PFSK-1 (cell line): ENCODE data around the gene GNAI3.

Experiments
- FOXP2 ChIP-seq: optimal IDR thresholded peaks from 2 replicates; pipeline ENCODE3; 2011; ENCODE audit warnings: borderline replicate concordance, control low read depth, inconsistent platforms; ENCODE audit not compliant: insufficient read depth; ENCODE audit errors: extremely low read length, extremely low read depth
- POLR2AphosphoS5 ChIP-seq: IDR thresholded peaks from 2 replicates; pipeline ENCODE4 v1.6.1; 2012; ENCODE audit warnings: low read depth, mild to moderate bottlenecking, control low read depth, low read length, moderate library complexity
- REST ChIP-seq, 2 experiments: IDR thresholded peaks; 2 replicates each; pipeline versions ENCODE4 v1.6.1 to v1.8.0; 2011 to 2012; ENCODE audit warnings: low read depth in 2 of 2, low read length in 2 of 2, control low read depth in 1 of 2, inconsistent platforms in 1 of 2, mild to moderate bottlenecking in 1 of 2, moderate library complexity in 1 of 2; ENCODE audit not compliant: insufficient read depth in 1 of 2
- SIN3A ChIP-seq: IDR thresholded peaks from 2 replicates; pipeline ENCODE4 v1.6.1; 2012; ENCODE audit warnings: mild to moderate bottlenecking, low read length, moderate library complexity, borderline replicate concordance; ENCODE audit not compliant: insufficient read depth
- TAF1 ChIP-seq: IDR thresholded peaks from 2 replicates; pipeline ENCODE4 v1.6.1; 2012; ENCODE audit warnings: low read length, control low read depth, borderline replicate concordance; ENCODE audit not compliant: insufficient read depth

DNA sequence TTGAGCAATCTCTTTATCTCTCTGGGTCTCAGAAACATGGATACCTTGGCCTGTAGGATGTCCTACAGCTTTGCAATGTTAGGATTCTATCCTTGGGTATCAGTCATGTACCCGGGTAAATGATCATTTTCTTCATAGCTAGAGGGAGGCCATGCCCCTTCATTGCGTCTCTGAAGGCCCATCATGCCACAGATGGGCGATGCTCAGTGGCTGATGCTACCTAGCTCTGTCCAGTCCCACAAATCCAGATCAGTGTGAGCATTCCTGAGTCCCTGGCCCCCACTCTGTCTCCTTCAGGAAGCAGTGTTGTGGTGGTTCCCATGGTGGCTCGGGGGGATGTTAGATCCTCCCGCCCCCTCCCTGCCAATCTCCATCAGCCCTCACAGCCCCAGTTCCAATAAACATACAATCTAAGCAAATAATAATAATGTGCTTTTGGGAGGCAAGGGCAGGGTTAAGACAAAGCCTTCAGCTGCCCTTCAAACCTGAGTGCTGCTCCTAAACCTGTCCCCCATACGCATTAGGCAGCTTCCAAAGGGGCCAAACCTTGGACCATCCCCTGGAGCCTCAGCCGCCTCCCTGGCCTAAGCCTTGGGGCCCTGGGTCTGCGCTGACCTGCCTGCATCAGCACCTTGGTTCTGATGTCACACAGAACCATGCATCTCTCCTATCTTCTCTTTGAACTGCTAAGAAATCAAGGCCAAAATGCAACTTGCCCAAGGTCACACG, 9.4 kb upstream of the GNAI3 start:
- TF ChIP-seq POLR2AphosphoS5 (no peak), TAF1 (no peak), REST (IDR thresholded peaks at IDR 0.05; ENCODE audit: insufficient read depth in 1 of 2, low read depth in 2 of 2, low read length in 2 of 2) (no peak), SIN3A (no peak), FOXP2 (no peak)
